Effector memory CD4-positive, alpha-beta T cell (primary cell): ENCODE measurements around the gene MRPL27.

Source experiments
- DNase-seq, 3 donors: peaks; one replicate each; pipeline ENCODE4 v3.0.0-alpha.2; 2020
- H3K27ac ChIP-seq: 2 replicates; pipeline ENCODE4 v1.7.0; 2013; ENCODE audit warnings: mild to moderate bottlenecking, low read length, moderate library complexity; ENCODE audit not compliant: insufficient read depth, poor library complexity, severe bottlenecking
- H3K27me3 ChIP-seq: replicated peaks from 2 replicates; pipeline ENCODE4 v1.7.0; 2013; ENCODE audit warnings: mild to moderate bottlenecking, low read length; ENCODE audit not compliant: insufficient read depth, control insufficient read depth, poor library complexity, severe bottlenecking
- H3K36me3 ChIP-seq: 2 replicates; pipeline ENCODE4 v1.7.0; 2013; ENCODE audit warnings: mild to moderate bottlenecking, low read length, moderate library complexity; ENCODE audit not compliant: control insufficient read depth, insufficient read depth
- H3K4me1 ChIP-seq: 2 replicates; pipeline ENCODE4 v1.7.0; 2013; ENCODE audit warnings: low read length, mild to moderate bottlenecking; ENCODE audit not compliant: control insufficient read depth, insufficient read depth, poor library complexity, severe bottlenecking
- H3K4me3 ChIP-seq: 2 replicates; pipeline ENCODE4 v1.7.0; 2013; ENCODE audit warnings: low read length, low read depth, mild to moderate bottlenecking; ENCODE audit not compliant: insufficient read depth, poor library complexity, severe bottlenecking
- H3K9me3 ChIP-seq: 2 replicates; pipeline ENCODE4 v1.7.0; 2013; ENCODE audit warnings: mild to moderate bottlenecking, low read length, moderate library complexity; ENCODE audit not compliant: control insufficient read depth

MRPL27 gene

GRCh38 chr17:50388728-50389127, 15.7 kb upstream of the MRPL27 start:
- H3K4me1 ChIP-seq: no peaks in the 10 kb centered on the region
- no peaks in the 10 kb centered on the region for H3K27me3 ChIP-seq
- no peak overlapping the region for H3K27ac ChIP-seq
- DNase-seq: no peak
- H3K9me3 ChIP-seq: no peaks in the 10 kb centered on the region
- H3K36me3 ChIP-seq: peaks cover 93% of the 10 kb centered on the region
- H3K4me3 ChIP-seq: no peak overlapping the region

- DNase-seq: no peak
- no peaks in the 10 kb centered on the region for H3K27me3 ChIP-seq
- no peaks in the 10 kb centered on the region for H3K4me1 ChIP-seq
- no peak overlapping the region for H3K27ac ChIP-seq
- H3K36me3 ChIP-seq: peaks cover 93% of the 10 kb centered on the region
- H3K4me3 ChIP-seq: no peak overlapping the region
- no peaks in the 10 kb centered on the region for H3K9me3 ChIP-seq
Observed at GRCh38 chr17:50386510-50386909, 13.5 kb upstream of the MRPL27 start.

GRCh38 chr17:50382931-50383330, 9.9 kb upstream of the MRPL27 start:
- peaks cover 65% of the 10 kb centered on the region for H3K36me3 ChIP-seq
- H3K4me1 ChIP-seq: no peaks in the 10 kb centered on the region
- DNase-seq: no peak
- no peak overlapping the region for H3K4me3 ChIP-seq
- no peaks in the 10 kb centered on the region for H3K9me3 ChIP-seq
- H3K27me3 ChIP-seq: no peaks in the 10 kb centered on the region
- no peak overlapping the region for H3K27ac ChIP-seq

GRCh38 chr17:50381920-50382319, 8.9 kb upstream of the MRPL27 start:
- no peaks in the 10 kb centered on the region for H3K4me1 ChIP-seq
- H3K36me3 ChIP-seq: peaks cover 55% of the 10 kb centered on the region
- no peak overlapping the region for H3K4me3 ChIP-seq
- H3K9me3 ChIP-seq: no peaks in the 10 kb centered on the region
- H3K27me3 ChIP-seq: no peaks in the 10 kb centered on the region
- no peak overlapping the region for H3K27ac ChIP-seq
- DNase-seq: no peak

GRCh38 chr17:50381260-50381815, 8.4 kb upstream of the MRPL27 start:
- H3K27me3 ChIP-seq: no peaks in the 10 kb centered on the region
- no peaks in the 10 kb centered on the region for H3K9me3 ChIP-seq
- no peak overlapping the region for H3K4me3 ChIP-seq
- peaks cover 50% of the 10 kb centered on the region for H3K36me3 ChIP-seq
- no peak for DNase-seq
- no peak overlapping the region for H3K27ac ChIP-seq
- no peaks in the 10 kb centered on the region for H3K4me1 ChIP-seq

GRCh38 chr17:50380369-50381259, 7.6 kb upstream of the MRPL27 start:
- H3K27me3 ChIP-seq: no peaks in the 10 kb centered on the region

GRCh38 chr17:50379351-50380132, 6.6 kb upstream of the MRPL27 start:
- Histone ChIP-seq H3K27me3 (no peaks in the 10 kb centered on the region), H3K4me1 (no peaks in the 10 kb centered on the region), H3K27ac (no peak overlapping the region), H3K36me3 (peaks cover 33% of the 10 kb centered on the region), H3K9me3 (no peaks in the 10 kb centered on the region), H3K4me3 (no peak overlapping the region)
- no peak for DNase-seq

More at GRCh38 chr17:50380369-50381259, 7.6 kb upstream of the MRPL27 start:
- no peak for DNase-seq
- H3K27ac ChIP-seq: no peak overlapping the region
- no peaks in the 10 kb centered on the region for H3K4me1 ChIP-seq
- H3K36me3 ChIP-seq: peaks cover 43% of the 10 kb centered on the region
- H3K4me3 ChIP-seq: no peak overlapping the region
- no peaks in the 10 kb centered on the region for H3K9me3 ChIP-seq

GRCh38 chr17:50375858-50376538, 3.0 kb upstream of the MRPL27 start:
- H3K9me3 ChIP-seq: no peaks in the 10 kb centered on the region
- no peak for DNase-seq
- no peaks in the 10 kb centered on the region for H3K27me3 ChIP-seq
- H3K36me3 ChIP-seq: no peaks in the 10 kb centered on the region
- no peak overlapping the region for H3K4me3 ChIP-seq
- no peak overlapping the region for H3K27ac ChIP-seq
- H3K4me1 ChIP-seq: peaks cover 16% of the 10 kb centered on the region

GRCh38 chr17:50373705-50374104, 721 bp upstream of the MRPL27 start:
- no peak for DNase-seq
- H3K9me3 ChIP-seq: no peaks in the 10 kb centered on the region
- peaks cover 16% of the 10 kb centered on the region for H3K4me1 ChIP-seq
- H3K27ac ChIP-seq: no peak overlapping the region
- H3K4me3 ChIP-seq: no peak overlapping the region
- H3K27me3 ChIP-seq: no peaks in the 10 kb centered on the region
- peaks cover 15% of the 10 kb centered on the region for H3K36me3 ChIP-seq
